Lower lobe of right lung (tissue), 2 donors: Measurements from ENCODE around the gene PPP2R3B. TPM values are rescaled to one million over a fixed set of nuclear protein-coding genes. Genes with fewer than 3 reads are reported as not detected.
A peak's percentile ranks its signal among the peaks of the same experiment; 100 is the strongest.

ENCODE experiments used
- ATAC-seq, 2 donors: fragments of 200-7000 bp; cut with Tn5 transposase; one replicate each; pipeline ENCODE4 v1.9.1; 2020 to 2022; ENCODE audit warnings: mild to moderate bottlenecking in 2 of 2, moderate library complexity in 2 of 2
- DNase-seq: peaks from one replicate; pipeline ENCODE4 v3.0.0-alpha.2; 2020
- H3K27ac ChIP-seq: fragments of 200-600 bp; one replicate; pipeline ENCODE4 v1.8.0; 2022
- H3K27me3 ChIP-seq: fragments of 200-600 bp; one replicate; pipeline ENCODE4 v1.8.0; 2022; ENCODE audit warnings: low read depth
- H3K36me3 ChIP-seq: fragments of 200-600 bp; one replicate; pipeline ENCODE4 v1.8.0; 2022; ENCODE audit warnings: mild to moderate bottlenecking
- H3K4me1 ChIP-seq: fragments of 200-600 bp; one replicate; pipeline ENCODE4 v1.8.0; 2022
- H3K4me3 ChIP-seq: fragments of 200-600 bp; one replicate; pipeline ENCODE4 v1.8.0; 2022; ENCODE audit warnings: mild to moderate bottlenecking
- H3K9me3 ChIP-seq: fragments of 200-600 bp; one replicate; pipeline ENCODE4 v1.8.0; 2022
- intact Hi-C: fragments of 100-400 bp; cut with DNase I; formaldehyde crosslinking; loops from one replicate; pipeline ENCODE4 v1.11.0; 2022
- total RNA-seq: library from RNA; stranded (reverse); fragmentation: NEBNext Ultra II Directional; extraction: Animal tissue kit (Norgen Biotek cat#: 25700); gene quantifications from one replicate; pipeline ENCODE4 v1.2.1, GENCODE V29; 2021
- TF ChIP-seq, protein P1 (sequence below): fragments of 200-600 bp; IDR thresholded peaks from one replicate; pipeline ENCODE4 v1.8.0; 2022; ENCODE audit warnings: antibody characterized with exemption, mild to moderate bottlenecking
- donor health status: DM: no; HTN: yes; CAD: no; lungs with severe emphysema.

Gene PPP2R3B
- total RNA-seq, 1 donor from 2014 or later: 11.2 TPM

DNA sequence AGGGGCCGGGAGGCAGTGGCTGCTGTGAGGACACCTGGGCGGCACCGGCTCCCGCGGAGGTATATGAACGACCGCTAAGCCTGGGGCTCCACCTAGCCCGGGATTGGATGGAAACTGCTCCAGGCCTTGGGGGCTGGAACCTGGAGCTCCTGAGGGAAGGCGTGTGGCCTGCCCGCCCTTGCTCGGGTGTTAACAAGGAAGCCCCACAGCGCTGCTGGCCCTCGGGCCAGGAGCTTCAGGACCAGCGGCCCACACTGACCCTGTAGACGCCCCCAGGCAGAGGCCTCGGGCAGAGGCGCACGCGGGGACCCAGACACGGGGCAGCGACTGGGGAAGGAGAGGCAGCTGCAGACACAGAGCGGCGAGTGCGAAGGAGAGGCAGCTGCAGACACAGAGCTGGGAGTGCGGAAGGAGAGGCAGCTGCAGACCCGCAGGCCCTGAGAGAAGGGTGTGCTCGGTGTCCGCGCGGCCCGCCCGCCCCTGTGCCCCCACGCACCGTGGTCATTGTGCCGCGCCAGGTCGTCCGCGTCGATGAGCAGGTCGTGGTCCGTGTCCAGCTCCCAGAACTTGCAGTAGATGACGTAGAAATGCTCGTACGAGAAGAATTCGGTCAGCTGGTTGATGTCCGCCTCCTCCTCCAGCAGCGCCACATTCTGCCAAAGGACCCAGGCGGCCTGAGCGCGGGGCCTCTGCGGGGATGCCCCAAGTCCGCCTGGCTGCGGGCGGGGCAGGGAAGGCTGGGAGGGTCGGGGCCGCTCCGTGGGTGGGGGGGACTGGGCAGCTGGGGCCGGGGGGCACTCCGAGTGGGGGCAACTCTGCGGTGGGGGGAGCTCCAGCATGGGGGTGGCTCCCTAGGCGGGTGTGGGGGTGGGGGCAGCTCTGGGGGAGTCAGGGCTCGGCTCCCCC lies 41.4 kb downstream of the PPP2R3B start:
- no peaks in the 10 kb centered on the region for H3K36me3 ChIP-seq
- ATAC-seq (no peak), DNase-seq (peak; percentile 32)
- no peaks in the 10 kb centered on the region for H3K4me1 ChIP-seq
- H3K9me3 ChIP-seq: no peaks in the 10 kb centered on the region
- intact Hi-C loops: no loop called here
- H3K27ac ChIP-seq: no peak overlapping the region
- no peak overlapping the region for H3K4me3 ChIP-seq
- no peaks in the 10 kb centered on the region for H3K27me3 ChIP-seq
- TF ChIP-seq, protein P1, sequence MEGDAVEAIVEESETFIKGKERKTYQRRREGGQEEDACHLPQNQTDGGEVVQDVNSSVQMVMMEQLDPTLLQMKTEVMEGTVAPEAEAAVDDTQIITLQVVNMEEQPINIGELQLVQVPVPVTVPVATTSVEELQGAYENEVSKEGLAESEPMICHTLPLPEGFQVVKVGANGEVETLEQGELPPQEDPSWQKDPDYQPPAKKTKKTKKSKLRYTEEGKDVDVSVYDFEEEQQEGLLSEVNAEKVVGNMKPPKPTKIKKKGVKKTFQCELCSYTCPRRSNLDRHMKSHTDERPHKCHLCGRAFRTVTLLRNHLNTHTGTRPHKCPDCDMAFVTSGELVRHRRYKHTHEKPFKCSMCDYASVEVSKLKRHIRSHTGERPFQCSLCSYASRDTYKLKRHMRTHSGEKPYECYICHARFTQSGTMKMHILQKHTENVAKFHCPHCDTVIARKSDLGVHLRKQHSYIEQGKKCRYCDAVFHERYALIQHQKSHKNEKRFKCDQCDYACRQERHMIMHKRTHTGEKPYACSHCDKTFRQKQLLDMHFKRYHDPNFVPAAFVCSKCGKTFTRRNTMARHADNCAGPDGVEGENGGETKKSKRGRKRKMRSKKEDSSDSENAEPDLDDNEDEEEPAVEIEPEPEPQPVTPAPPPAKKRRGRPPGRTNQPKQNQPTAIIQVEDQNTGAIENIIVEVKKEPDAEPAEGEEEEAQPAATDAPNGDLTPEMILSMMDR: no peak

DNA sequence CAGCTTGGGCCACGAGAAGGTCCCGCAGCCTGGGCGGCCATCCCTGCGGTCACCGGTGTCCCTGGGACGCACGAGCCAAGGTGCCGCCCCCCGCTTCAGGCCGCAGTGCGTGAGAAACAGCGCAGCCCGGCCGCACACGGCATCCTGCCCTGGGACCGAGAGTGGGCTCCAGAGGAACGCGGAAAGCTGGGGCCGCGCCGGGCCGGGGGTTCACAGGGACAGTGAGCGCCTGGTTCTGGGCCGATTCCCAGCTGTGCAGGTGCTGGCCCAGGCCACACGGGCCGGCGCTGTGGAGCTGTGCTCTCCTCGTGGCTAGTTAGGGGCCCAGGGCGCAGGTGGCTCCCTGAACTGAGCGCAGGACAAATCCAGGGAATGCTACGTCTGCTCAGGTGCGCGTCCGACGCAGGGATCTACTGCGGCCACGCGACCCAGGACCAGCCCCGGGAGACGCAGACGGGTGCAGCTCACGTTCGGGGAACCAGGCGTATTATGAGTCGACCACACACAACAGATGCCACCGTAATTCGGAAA lies 42.3 kb downstream of the PPP2R3B start:
- Histone ChIP-seq H3K4me3 (no peak overlapping the region), H3K27me3 (no peaks in the 10 kb centered on the region), H3K4me1 (no peaks in the 10 kb centered on the region), H3K9me3 (no peaks in the 10 kb centered on the region), H3K36me3 (no peaks in the 10 kb centered on the region), H3K27ac (no peak overlapping the region)
- TF ChIP-seq, protein P1: no peak
- no peak for ATAC-seq
- DNase-seq: peak; percentile 42
- intact Hi-C loops: no loop called here

DNA sequence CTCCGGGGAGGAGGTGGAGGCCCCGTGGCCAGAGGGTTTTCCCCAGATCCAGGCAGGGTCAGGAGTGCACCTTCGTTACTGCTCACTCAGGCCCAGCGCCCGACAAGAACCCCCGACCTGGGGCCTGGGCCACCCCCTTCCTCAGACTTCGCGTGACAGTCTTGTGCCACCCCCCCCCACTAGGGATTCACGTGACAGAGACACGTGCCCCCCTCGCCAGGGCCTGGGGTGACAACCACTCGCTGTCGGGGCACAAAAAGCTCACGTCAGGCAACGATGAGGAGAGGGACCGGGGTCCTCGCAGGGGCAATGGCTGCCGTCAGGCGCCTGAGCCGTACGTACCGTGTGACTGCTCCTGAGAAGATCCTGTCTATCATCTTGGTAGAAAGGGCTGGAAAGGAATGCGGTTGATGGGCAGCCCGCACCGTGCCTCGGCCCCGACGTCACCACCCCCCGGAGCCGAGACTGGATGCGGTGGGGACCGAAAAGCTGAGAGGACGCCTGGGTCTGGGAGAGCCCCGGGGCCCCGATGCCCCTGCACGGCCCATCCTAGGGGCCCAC lies 45.1 kb downstream of the PPP2R3B start:
- ATAC-seq (no peak), DNase-seq (peak; percentile 31)
- TF ChIP-seq, protein P1: no peak
- Histone ChIP-seq H3K4me3 (no peak overlapping the region), H3K4me1 (no peaks in the 10 kb centered on the region), H3K27ac (no peak overlapping the region), H3K27me3 (no peaks in the 10 kb centered on the region), H3K36me3 (no peaks in the 10 kb centered on the region), H3K9me3 (no peaks in the 10 kb centered on the region)
- intact Hi-C loops: no loop called here

DNA sequence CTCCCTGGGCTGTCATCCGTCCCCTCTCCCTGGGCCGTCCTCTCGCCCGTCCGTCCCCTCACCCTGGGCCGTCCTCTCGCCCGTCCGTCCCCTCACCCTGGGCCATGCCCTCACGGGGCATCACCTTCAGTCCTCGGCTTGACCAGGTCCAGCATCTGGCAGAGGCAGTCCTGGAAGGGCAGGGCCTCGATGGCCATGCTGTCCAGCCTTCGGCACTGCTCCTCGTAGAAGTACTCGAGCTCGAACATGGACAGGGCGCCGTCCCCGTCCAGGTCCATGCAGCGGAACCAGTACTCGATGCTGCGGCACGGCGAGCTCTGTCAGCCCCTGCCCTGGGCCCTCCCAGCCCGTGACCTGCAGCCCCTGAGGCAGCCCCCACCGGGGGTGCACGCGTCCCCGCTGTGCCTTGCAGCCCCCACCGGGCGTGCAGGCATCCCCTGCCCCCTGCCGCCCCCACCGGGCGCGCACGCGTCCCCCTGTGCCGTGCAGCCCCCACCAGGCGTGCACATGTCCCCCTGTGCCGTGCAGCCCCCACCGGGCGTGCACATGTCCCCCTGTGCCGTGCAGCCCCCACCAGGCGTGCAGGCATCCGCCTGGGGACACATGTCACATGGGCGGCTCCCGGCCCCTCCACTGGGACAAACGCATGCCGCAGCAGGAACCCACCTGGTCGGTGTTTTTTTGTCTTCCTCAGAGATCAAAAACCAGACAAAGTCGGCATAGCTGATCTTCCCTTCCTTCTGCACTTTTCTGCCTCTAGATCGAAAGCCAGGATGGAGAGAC lies 45.9 kb downstream of the PPP2R3B start:
- H3K4me3 ChIP-seq: no peak overlapping the region
- intact Hi-C loops: no loop called here
- H3K27ac ChIP-seq: no peak overlapping the region
- peak in 1 of 2 donors; percentile 42 for ATAC-seq
- no peaks in the 10 kb centered on the region for H3K9me3 ChIP-seq
- H3K36me3 ChIP-seq: no peaks in the 10 kb centered on the region
- peak; percentile 30 for DNase-seq
- no peaks in the 10 kb centered on the region for H3K4me1 ChIP-seq
- H3K27me3 ChIP-seq: no peaks in the 10 kb centered on the region
- TF ChIP-seq, protein P1: no peak

DNA sequence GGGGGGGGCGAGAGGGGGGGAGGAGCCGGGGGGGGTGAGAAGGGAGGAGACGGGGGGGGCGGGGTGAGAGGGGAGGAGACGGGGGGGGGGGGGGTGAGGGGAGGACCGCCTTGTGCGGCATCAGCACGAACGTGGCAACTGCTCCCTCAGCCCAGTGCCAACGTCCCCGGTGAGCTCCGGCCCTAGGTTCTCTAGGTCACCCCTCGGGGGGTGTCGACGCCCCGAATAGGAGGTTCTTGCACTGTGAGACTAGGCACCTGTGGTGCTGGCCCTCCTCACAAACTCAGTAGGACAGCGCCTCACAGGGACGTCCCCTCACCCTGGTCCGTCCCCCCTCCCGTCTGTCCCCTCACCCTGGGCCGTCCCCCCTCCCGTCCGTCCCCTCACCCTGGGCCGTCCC lies 46.6 kb downstream of the PPP2R3B start:
- H3K4me3 ChIP-seq: no peak overlapping the region
- H3K27me3 ChIP-seq: no peaks in the 10 kb centered on the region
- TF ChIP-seq, protein P1: no peak
- no peaks in the 10 kb centered on the region for H3K36me3 ChIP-seq
- H3K27ac ChIP-seq: no peak overlapping the region
- no peaks in the 10 kb centered on the region for H3K9me3 ChIP-seq
- no peaks in the 10 kb centered on the region for H3K4me1 ChIP-seq
- intact Hi-C loops: no loop called here
- DNase-seq (peak; percentile 40), ATAC-seq (no peak)
